Muscle layer of duodenum (tissue), 2 donors: ENCODE data around the gene NEXN.
"Not testable (repeated sequence)": the region's sequence is repeated elsewhere in the genome, so short reads cannot be mapped to it uniquely, and the experiment has no call there.

ENCODE experiments used
- H3K27ac ChIP-seq: one replicate; pipeline ENCODE4 v1.7.0; 2013; ENCODE audit warnings: mild to moderate bottlenecking, low read length
- H3K27me3 ChIP-seq: one replicate; pipeline ENCODE4 v1.7.0; 2013; ENCODE audit warnings: low read depth, mild to moderate bottlenecking, control low read depth, low read length
- H3K36me3 ChIP-seq, 2 donors: one replicate each; pipeline ENCODE4 v1.7.0; 2013; ENCODE audit warnings: low read length in 2 of 2, control low read depth in 1 of 2, mild to moderate bottlenecking in 1 of 2; ENCODE audit not compliant: insufficient read depth in 2 of 2, control insufficient read depth in 1 of 2
- H3K4me1 ChIP-seq, 2 donors: one replicate each; pipeline ENCODE4 v1.7.0; 2013; ENCODE audit warnings: low read length in 2 of 2, mild to moderate bottlenecking in 2 of 2, control low read depth in 1 of 2, moderate library complexity in 1 of 2; ENCODE audit not compliant: insufficient read depth in 2 of 2, control insufficient read depth in 1 of 2
- H3K4me3 ChIP-seq, 2 donors: one replicate each; pipeline ENCODE4 v1.7.0; 2013; ENCODE audit warnings: low read length in 2 of 2, low read depth in 1 of 2, mild to moderate bottlenecking in 1 of 2
- H3K9me3 ChIP-seq, 2 donors: one replicate each; pipeline ENCODE4 v1.7.0; 2013; ENCODE audit warnings: low read length in 2 of 2, control low read depth in 1 of 2, mild to moderate bottlenecking in 1 of 2; ENCODE audit not compliant: control insufficient read depth in 1 of 2
- donor health status: healthy.

NEXN gene

GRCh38 chr1:77970192-77970591 is 81.8 kb downstream of the NEXN start:
- Histone ChIP-seq H3K4me3 (no peak overlapping the region), H3K27ac (no peak overlapping the region), H3K27me3 (no peaks in the 10 kb centered on the region), H3K9me3 (no peaks in the 10 kb centered on the region), H3K4me1 (peaks cover 0 to 36% of the 10 kb centered on the region in 2 donors), H3K36me3 (peaks cover 31 to 34% of the 10 kb centered on the region in 2 donors)

GRCh38 chr1:77972080-77972479 is 83.7 kb downstream of the NEXN start:
- peaks cover 0 to 55% of the 10 kb centered on the region in 2 donors for H3K4me1 ChIP-seq
- H3K4me3 ChIP-seq: no peak overlapping the region
- H3K27me3 ChIP-seq: no peaks in the 10 kb centered on the region
- H3K36me3 ChIP-seq: peaks cover 13 to 16% of the 10 kb centered on the region in 2 donors
- no peak overlapping the region for H3K27ac ChIP-seq
- no peaks in the 10 kb centered on the region for H3K9me3 ChIP-seq

GRCh38 chr1:77975386-77975785 is 87.0 kb downstream of the NEXN start:
- H3K4me3 ChIP-seq: peak overlapping the region; percentile 48 to 82
- no peaks in the 10 kb centered on the region for H3K9me3 ChIP-seq
- peaks cover 0 to 48% of the 10 kb centered on the region in 2 donors for H3K4me1 ChIP-seq
- no peaks in the 10 kb centered on the region for H3K27me3 ChIP-seq
- peak overlapping the region; percentile 55 for H3K27ac ChIP-seq
- peaks cover 0 to 12% of the 10 kb centered on the region in 2 donors for H3K36me3 ChIP-seq

GRCh38 chr1:77975907-77976306 is 87.5 kb downstream of the NEXN start:
- Histone ChIP-seq H3K4me3 (peak overlapping the region; percentile 48 to 82), H3K27ac (peak overlapping the region; percentile 55)

GRCh38 chr1:77976433-77977076 is 88.1 kb downstream of the NEXN start:
- Histone ChIP-seq H3K36me3 (peaks cover 0 to 12% of the 10 kb centered on the region in 2 donors), H3K4me1 (peaks cover 0 to 38% of the 10 kb centered on the region in 2 donors), H3K27me3 (no peaks in the 10 kb centered on the region), H3K4me3 (peak overlapping the region; percentile 82 to 91), H3K9me3 (no peaks in the 10 kb centered on the region), H3K27ac (peak overlapping the region; percentile 72)

More at GRCh38 chr1:77975907-77976306, 87.5 kb downstream of the NEXN start:
- Histone ChIP-seq H3K9me3 (no peaks in the 10 kb centered on the region), H3K4me1 (peaks cover 0 to 43% of the 10 kb centered on the region in 2 donors), H3K36me3 (peaks cover 0 to 12% of the 10 kb centered on the region in 2 donors), H3K27me3 (no peaks in the 10 kb centered on the region)

GRCh38 chr1:77977989-77978292 is 89.5 kb downstream of the NEXN start:
- no peaks in the 10 kb centered on the region for H3K27me3 ChIP-seq
- peaks cover 0 to 12% of the 10 kb centered on the region in 2 donors for H3K36me3 ChIP-seq
- peaks cover 0 to 32% of the 10 kb centered on the region in 2 donors for H3K4me1 ChIP-seq
- peak overlapping the region; percentile 82 to 91 for H3K4me3 ChIP-seq
- H3K27ac ChIP-seq: peak overlapping the region; percentile 100
- H3K9me3 ChIP-seq: no peaks in the 10 kb centered on the region

- Histone ChIP-seq H3K27ac (peak overlapping the region; percentile 100), H3K4me3 (peak overlapping the region; percentile 82 to 91), H3K36me3 (peaks cover 0 to 12% of the 10 kb centered on the region in 2 donors), H3K27me3 (no peaks in the 10 kb centered on the region), H3K9me3 (no peaks in the 10 kb centered on the region), H3K4me1 (peaks cover 0 to 32% of the 10 kb centered on the region in 2 donors)
These were observed 90.0 kb downstream of the NEXN start for GRCh38 chr1:77978293-77978968.

DNA sequence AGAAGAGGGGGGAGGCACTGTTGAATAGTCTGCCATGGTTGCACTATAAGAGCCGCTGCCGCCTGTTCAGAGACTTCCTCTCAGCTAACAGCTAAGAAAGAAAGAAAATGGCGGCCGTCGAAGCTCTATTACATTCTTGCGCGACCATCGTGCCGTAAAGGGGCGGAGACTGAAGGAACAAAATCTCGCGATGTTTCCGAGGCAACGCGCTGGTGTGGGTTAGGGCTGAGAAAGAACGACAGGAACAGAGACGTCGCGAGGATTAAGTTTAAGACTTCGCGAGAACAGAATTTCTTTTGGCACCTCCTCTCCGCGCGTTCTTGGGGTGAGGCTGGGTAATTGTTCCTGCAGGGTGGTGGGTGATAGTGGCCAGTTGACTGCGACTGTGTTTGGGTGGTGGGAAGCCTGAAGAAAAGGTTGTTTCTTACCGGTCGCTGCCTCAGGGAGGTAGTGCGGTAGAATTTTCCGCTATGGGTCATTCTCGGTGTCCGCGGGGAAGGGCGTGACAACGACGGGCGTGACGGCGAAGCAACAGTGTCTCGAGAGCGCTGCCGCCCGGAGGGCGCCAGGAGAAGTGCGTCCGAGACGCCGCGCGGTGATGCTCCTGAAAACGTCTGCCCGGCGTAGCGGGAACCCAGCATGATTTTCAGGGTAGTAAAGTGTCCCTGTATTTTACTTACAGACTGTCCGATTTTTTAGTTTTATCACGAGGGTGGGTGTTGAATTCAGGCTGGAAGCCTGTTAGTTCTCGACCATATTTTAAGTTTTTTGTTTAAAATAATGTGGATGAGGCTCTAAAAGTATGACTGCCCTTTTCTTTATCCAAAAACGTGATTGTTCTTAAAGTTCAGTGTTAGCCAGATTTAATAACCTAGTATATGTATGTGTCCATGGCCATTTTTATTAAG is 90.8 kb downstream of the NEXN start, which contains the start of gene FUBP1:
Gene FUBP1 (minus strand): TSS at position 104 of the 908 bp plus-strand sequence. CDS start 68 bp downstream, at position 36.
- H3K4me1 ChIP-seq: peaks cover 4 to 33% of the 10 kb centered on the region in 2 donors
- H3K9me3 ChIP-seq: no peaks in the 10 kb centered on the region
- peaks cover 0 to 12% of the 10 kb centered on the region in 2 donors for H3K36me3 ChIP-seq
- H3K27ac ChIP-seq: peak within 1 kb of the TSS; percentile 100
- H3K27me3 ChIP-seq: no peaks in the 10 kb centered on the region
- peak within 1 kb of the TSS; percentile 82 to 91 for H3K4me3 ChIP-seq

DNA sequence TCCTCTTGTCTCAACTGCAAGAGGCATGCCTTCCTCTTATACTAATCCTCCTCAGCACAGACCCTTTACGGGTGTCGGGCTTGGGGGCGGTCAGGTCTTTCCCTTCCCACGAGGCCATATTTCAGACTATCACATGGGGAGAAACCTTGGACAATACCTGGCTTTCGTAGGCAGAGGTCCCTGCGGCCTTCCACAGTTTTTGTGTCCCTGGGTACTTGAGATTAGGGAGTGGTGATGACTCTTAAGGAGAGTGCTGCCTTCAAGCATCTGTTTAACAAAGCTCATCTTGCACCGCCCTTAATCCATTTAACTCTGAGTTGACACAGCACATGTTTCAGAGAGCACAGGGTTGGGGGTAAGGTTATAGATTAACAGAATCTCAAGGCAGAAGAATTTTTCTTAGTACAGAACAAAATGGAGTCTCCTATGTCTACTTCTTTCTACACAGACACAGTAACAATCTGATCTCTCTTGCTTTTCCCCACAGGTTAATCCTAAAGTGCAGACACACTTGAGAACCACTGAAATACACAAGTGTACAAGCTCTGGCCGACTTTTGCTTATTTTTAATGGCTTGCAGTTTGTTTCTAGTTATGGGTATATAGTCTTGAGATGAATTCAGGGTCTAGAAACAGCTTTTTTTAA is 95.0 kb downstream of the NEXN start:
- not testable (repeated sequence) for H3K4me1 ChIP-seq, H3K4me3 ChIP-seq, H3K9me3 ChIP-seq, H3K36me3 ChIP-seq, H3K27me3 ChIP-seq
- H3K27ac ChIP-seq: peak overlapping the region; percentile 42

- no peaks in the 10 kb centered on the region for H3K36me3 ChIP-seq
- H3K4me1 ChIP-seq: peaks cover 6 to 8% of the 10 kb centered on the region in 2 donors
- no peak overlapping the region for H3K4me3 ChIP-seq
- no peaks in the 10 kb centered on the region for H3K27me3 ChIP-seq
- H3K9me3 ChIP-seq: no peaks in the 10 kb centered on the region
- peak overlapping the region; percentile 42 for H3K27ac ChIP-seq
These were observed 95.6 kb downstream of the NEXN start for GRCh38 chr1:77983997-77984355.
